HG03095 (cell line): Measurements from ENCODE around the gene JARID2.

Experiments
- ATAC-seq: cut with Tn5 transposase; IDR thresholded peaks from one replicate; pipeline ENCODE4 v1.9.1; 2021; ENCODE audit warnings: moderate library complexity; ENCODE audit not compliant: unreplicated experiment

JARID2 gene

GRCh38 chr6:15431762-15432483, 186.1 kb downstream of the JARID2 start:
- no peak for ATAC-seq

GRCh38 chr6:15433511-15433861, 187.6 kb downstream of the JARID2 start:
- no peak for ATAC-seq

GRCh38 chr6:15434263-15434662, 188.4 kb downstream of the JARID2 start:
- no peak for ATAC-seq

- ATAC-seq, result no peak
Observed at GRCh38 chr6:15434823-15435380, 189.0 kb downstream of the JARID2 start.

- no peak for ATAC-seq
Observed at GRCh38 chr6:15435468-15435867, 189.6 kb downstream of the JARID2 start.

- no peak for ATAC-seq
Observed at GRCh38 chr6:15436451-15436850, 190.6 kb downstream of the JARID2 start.

- no peak for ATAC-seq
Observed at GRCh38 chr6:15437090-15437635, 191.3 kb downstream of the JARID2 start.

GRCh38 chr6:15439410-15440025, 193.6 kb downstream of the JARID2 start:
- ATAC-seq, result no peak

- no peak for ATAC-seq
Observed at GRCh38 chr6:15440040-15440439, 194.2 kb downstream of the JARID2 start.

GRCh38 chr6:15441215-15441868, 195.5 kb downstream of the JARID2 start:
- ATAC-seq, result no peak

- ATAC-seq, result no peak
Observed at GRCh38 chr6:15441981-15442380, 196.1 kb downstream of the JARID2 start.

GRCh38 chr6:15442467-15442866, 196.6 kb downstream of the JARID2 start:
- no peak for ATAC-seq

- ATAC-seq, result no peak
Observed at GRCh38 chr6:15443119-15443830, 197.4 kb downstream of the JARID2 start.

GRCh38 chr6:15444081-15444731, 198.3 kb downstream of the JARID2 start:
- ATAC-seq, result no peak

GRCh38 chr6:15444881-15445280, 199.0 kb downstream of the JARID2 start:
- no peak for ATAC-seq

- no peak for ATAC-seq
Observed at GRCh38 chr6:15447546-15448267, 201.8 kb downstream of the JARID2 start.

- no peak for ATAC-seq
Observed at GRCh38 chr6:15449011-15449410, 203.1 kb downstream of the JARID2 start.

- ATAC-seq, result no peak
Observed at GRCh38 chr6:15451738-15452137, 205.9 kb downstream of the JARID2 start.

GRCh38 chr6:15452182-15452941, 206.5 kb downstream of the JARID2 start:
- no peak for ATAC-seq
